SK-N-SH treated with all-trans-retinoic acid at 6 μM for 48 hours (cell line): ENCODE data around the gene ELFN1.

Experiments used
- ATAC-seq: fragments of 200-7000 bp; cut with Tn5 transposase; 3 replicates; pipeline ENCODE4 v1.9.1; 2020; ENCODE audit warnings: mild to moderate bottlenecking, moderate library complexity
- BACH2 ChIP-seq: fragments of 250-450 bp; sonication (Bioruptor Pico); IDR thresholded peaks from 2 replicates; pipeline ENCODE4 v1.9.0; 2021; ENCODE audit warnings: mild to moderate bottlenecking, borderline replicate concordance
- CSDC2 ChIP-seq: fragments of 250-450 bp; sonication (Bioruptor Pico); IDR thresholded peaks from 2 replicates; pipeline ENCODE4 v1.5.0; 2020; ENCODE audit warnings: mild to moderate bottlenecking, moderate library complexity
- ISL1 ChIP-seq: fragments of 250-450 bp; sonication (Bioruptor Pico); IDR thresholded peaks from 2 replicates; pipeline ENCODE4 v2.1.2; 2022; ENCODE audit warnings: mild to moderate bottlenecking, moderate library complexity
- OSR1 ChIP-seq: fragments of 250-450 bp; sonication (Bioruptor Pico); IDR thresholded peaks from 2 replicates; pipeline ENCODE4 v1.8.0; 2022; ENCODE audit warnings: moderate library complexity, mild to moderate bottlenecking, inconsistent platforms
- PPARA ChIP-seq: fragments of 250-450 bp; sonication (Bioruptor Pico); IDR thresholded peaks from 2 replicates; pipeline ENCODE4 v1.5.0; 2020; ENCODE audit warnings: mild to moderate bottlenecking, borderline replicate concordance
- RARB ChIP-seq: fragments of 250-450 bp; sonication (Bioruptor Pico); IDR thresholded peaks from 2 replicates; pipeline ENCODE4 v1.8.0; 2021; ENCODE audit warnings: mild to moderate bottlenecking, moderate library complexity
- TCF4 ChIP-seq: fragments of 250-450 bp; sonication (Bioruptor Pico); IDR thresholded peaks from 2 replicates; pipeline ENCODE4 v1.8.0; 2021; ENCODE audit warnings: mild to moderate bottlenecking, moderate library complexity, borderline replicate concordance
- ZFP3 ChIP-seq: fragments of 250-450 bp; sonication (Bioruptor Pico); IDR thresholded peaks from 2 replicates; pipeline ENCODE4 v1.5.0; 2020; ENCODE audit warnings: mild to moderate bottlenecking, moderate library complexity
- ZFP30 ChIP-seq: fragments of 450-650 bp; formaldehyde crosslinking; IDR thresholded peaks from 2 replicates; pipeline ENCODE4 v1.5.0; 2022; ENCODE audit warnings: mild to moderate bottlenecking, moderate library complexity
- ZNF565 ChIP-seq: fragments of 450-650 bp; formaldehyde crosslinking; conservative IDR thresholded peaks from 2 replicates; pipeline ENCODE4 v1.5.0; 2020; ENCODE audit warnings: low read depth, mild to moderate bottlenecking, moderate library complexity
- TF ChIP-seq, protein P1 (sequence below): fragments of 250-450 bp; sonication (Bioruptor Pico); IDR thresholded peaks from 2 replicates; pipeline ENCODE4 v1.8.0; 2021; ENCODE audit warnings: low read depth, mild to moderate bottlenecking, moderate library complexity, borderline replicate concordance
- TF ChIP-seq, protein P2 (sequence below): fragments of 250-450 bp; sonication (Bioruptor Pico); IDR thresholded peaks from 2 replicates; pipeline ENCODE4 v1.5.1; 2021; ENCODE audit warnings: mild to moderate bottlenecking, moderate library complexity
- TF ChIP-seq, protein P3 (sequence below): fragments of 250-450 bp; sonication (Bioruptor Pico); IDR thresholded peaks from 2 replicates; pipeline ENCODE4 v1.5.0; 2020; ENCODE audit warnings: mild to moderate bottlenecking, moderate library complexity
- TF ChIP-seq, protein P4 (sequence below): fragments of 250-450 bp; sonication (Bioruptor Pico); IDR thresholded peaks from 2 replicates; pipeline ENCODE4 v1.5.1; 2020; ENCODE audit warnings: low read depth, mild to moderate bottlenecking, moderate library complexity
- TF ChIP-seq, protein P5 (sequence below): fragments of 250-450 bp; sonication (Bioruptor Pico); IDR thresholded peaks from 2 replicates; pipeline ENCODE4 v1.8.0; 2020; ENCODE audit warnings: mild to moderate bottlenecking, moderate library complexity, borderline replicate concordance

The ELFN1 gene

DNA sequence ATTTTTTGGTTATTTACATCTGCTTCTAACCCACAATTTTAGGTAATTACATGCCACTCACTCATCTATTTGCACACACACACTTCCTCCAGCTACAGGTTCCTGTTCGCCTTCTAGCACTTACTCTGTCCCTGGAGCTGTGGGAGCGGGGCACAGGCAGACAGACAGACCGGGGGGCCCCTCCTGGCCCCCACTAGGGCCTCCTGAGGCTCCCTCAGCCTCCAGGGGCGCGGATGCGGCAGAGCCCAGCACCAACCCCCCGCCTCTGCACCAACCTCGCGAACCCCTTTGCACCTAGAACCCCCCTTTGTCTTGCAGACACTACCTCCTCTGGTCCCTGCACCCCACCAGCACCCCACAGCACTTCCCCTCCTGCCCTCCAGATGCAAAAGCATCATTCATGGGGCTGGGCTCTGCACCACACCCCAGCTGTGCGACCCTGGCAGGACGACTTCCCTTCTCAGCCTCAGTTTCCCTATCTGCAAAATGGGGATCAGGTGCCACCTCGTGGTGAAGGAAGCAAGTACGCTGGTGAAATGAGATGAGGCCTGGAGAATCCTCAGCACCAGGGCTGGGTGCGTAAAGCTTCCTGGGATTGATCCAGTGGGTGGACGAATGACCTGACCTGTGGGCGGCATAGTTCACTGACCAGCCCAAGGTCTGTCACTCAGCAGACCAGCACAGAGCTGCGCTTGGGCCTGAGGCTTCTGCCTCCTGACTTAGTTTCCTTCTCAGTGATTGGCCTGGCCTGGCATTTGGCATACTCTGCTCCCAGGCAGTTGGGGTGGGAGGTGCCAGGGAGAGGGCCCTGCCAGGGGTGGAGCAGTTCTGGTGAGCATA, 37.9 kb downstream of the ELFN1 start:
- no peak for TF ChIP-seq ZFP3 (CRISPR knock-in tag)
- TF ChIP-seq CSDC2 (CRISPR knock-in tag) = no peak
- ATAC-seq = no peak

DNA sequence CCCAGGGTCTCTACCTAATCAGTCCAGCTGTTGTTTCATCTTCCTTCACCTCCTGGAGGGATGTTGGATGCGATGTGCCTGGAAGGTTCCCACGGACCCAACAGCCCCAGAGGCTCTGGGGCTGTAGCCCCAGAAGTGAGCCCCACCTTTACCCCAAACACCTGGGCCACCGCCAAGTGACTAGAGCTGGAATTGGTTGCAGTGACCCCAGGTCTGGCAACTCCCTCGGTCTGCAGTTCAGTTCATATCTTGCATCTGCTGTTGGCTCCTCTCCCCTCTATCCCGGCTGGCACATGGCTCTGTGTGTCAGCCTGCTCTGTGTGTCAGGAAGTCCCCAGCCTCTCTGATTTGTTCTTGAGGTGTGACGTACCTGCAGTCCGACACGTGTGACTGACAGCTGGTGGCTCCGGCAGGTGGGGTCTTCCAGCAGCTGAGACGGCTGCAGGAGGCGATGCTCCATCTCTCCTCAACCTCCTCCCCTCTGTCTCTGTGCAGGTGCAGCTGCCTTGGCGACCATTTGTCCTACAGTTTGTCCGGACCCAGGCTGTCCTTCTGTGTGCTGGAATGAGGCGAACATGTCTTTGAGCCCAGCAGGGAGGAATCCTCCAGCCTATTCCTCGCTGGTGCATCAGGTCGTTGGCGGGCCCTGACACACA, 38.6 kb downstream of the ELFN1 start:
- TF ChIP-seq TCF4 (CRISPR knock-in tag) (no peak), OSR1 (CRISPR knock-in tag) (no peak), PPARA (CRISPR knock-in tag) (no peak)
- TF ChIP-seq, protein P1, sequence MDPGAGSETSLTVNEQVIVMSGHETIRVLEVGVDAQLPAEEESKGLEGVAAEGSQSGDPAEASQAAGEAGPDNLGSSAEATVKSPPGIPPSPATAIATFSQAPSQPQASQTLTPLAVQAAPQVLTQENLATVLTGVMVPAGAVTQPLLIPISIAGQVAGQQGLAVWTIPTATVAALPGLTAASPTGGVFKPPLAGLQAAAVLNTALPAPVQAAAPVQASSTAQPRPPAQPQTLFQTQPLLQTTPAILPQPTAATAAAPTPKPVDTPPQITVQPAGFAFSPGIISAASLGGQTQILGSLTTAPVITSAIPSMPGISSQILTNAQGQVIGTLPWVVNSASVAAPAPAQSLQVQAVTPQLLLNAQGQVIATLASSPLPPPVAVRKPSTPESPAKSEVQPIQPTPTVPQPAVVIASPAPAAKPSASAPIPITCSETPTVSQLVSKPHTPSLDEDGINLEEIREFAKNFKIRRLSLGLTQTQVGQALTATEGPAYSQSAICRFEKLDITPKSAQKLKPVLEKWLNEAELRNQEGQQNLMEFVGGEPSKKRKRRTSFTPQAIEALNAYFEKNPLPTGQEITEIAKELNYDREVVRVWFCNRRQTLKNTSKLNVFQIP (CRISPR knock-in tag) = no peak
- TF ChIP-seq, protein P2, sequence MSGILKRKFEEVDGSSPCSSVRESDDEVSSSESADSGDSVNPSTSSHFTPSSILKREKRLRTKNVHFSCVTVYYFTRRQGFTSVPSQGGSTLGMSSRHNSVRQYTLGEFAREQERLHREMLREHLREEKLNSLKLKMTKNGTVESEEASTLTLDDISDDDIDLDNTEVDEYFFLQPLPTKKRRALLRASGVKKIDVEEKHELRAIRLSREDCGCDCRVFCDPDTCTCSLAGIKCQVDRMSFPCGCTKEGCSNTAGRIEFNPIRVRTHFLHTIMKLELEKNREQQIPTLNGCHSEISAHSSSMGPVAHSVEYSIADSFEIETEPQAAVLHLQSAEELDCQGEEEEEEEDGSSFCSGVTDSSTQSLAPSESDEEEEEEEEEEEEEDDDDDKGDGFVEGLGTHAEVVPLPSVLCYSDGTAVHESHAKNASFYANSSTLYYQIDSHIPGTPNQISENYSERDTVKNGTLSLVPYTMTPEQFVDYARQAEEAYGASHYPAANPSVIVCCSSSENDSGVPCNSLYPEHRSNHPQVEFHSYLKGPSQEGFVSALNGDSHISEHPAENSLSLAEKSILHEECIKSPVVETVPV = no peak
- TF ChIP-seq, protein P3, sequence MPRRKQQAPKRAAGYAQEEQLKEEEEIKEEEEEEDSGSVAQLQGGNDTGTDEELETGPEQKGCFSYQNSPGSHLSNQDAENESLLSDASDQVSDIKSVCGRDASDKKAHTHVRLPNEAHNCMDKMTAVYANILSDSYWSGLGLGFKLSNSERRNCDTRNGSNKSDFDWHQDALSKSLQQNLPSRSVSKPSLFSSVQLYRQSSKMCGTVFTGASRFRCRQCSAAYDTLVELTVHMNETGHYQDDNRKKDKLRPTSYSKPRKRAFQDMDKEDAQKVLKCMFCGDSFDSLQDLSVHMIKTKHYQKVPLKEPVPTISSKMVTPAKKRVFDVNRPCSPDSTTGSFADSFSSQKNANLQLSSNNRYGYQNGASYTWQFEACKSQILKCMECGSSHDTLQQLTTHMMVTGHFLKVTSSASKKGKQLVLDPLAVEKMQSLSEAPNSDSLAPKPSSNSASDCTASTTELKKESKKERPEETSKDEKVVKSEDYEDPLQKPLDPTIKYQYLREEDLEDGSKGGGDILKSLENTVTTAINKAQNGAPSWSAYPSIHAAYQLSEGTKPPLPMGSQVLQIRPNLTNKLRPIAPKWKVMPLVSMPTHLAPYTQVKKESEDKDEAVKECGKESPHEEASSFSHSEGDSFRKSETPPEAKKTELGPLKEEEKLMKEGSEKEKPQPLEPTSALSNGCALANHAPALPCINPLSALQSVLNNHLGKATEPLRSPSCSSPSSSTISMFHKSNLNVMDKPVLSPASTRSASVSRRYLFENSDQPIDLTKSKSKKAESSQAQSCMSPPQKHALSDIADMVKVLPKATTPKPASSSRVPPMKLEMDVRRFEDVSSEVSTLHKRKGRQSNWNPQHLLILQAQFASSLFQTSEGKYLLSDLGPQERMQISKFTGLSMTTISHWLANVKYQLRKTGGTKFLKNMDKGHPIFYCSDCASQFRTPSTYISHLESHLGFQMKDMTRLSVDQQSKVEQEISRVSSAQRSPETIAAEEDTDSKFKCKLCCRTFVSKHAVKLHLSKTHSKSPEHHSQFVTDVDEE = no peak
- no peak for ATAC-seq

DNA sequence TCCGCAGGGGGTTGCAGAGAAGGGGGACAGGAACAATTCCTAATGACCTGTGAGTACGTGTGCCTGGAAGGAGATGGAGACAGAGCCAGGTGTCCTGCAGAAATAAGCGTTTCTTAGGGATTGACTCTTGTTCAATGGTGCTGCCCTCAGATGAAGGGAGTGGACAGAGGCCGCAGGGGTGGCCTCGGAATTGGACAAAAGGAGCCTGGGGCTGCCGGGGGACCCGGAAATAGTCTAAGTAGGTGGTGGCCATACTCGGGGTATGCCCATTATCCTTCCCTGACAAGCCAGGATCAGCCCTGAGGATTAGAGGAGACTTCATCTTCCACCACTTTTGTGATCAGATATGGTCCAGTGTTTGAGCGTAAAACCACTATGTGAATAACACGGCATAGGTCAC, 39.2 kb downstream of the ELFN1 start:
- no peak for ATAC-seq
- TF ChIP-seq, protein P2 = no peak
- TF ChIP-seq BACH2 (no peak), ISL1 (CRISPR knock-in tag) (no peak), OSR1 (CRISPR knock-in tag) (no peak), CSDC2 (CRISPR knock-in tag) (no peak), ZNF565 (CRISPR knock-in tag) (no peak), RARB (no peak)
- TF ChIP-seq, protein P4, sequence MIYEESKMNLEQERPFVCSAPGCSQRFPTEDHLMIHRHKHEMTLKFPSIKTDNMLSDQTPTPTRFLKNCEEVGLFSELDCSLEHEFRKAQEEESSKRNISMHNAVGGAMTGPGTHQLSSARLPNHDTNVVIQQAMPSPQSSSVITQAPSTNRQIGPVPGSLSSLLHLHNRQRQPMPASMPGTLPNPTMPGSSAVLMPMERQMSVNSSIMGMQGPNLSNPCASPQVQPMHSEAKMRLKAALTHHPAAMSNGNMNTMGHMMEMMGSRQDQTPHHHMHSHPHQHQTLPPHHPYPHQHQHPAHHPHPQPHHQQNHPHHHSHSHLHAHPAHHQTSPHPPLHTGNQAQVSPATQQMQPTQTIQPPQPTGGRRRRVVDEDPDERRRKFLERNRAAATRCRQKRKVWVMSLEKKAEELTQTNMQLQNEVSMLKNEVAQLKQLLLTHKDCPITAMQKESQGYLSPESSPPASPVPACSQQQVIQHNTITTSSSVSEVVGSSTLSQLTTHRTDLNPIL (CRISPR knock-in tag) = no peak
- TF ChIP-seq, protein P5, sequence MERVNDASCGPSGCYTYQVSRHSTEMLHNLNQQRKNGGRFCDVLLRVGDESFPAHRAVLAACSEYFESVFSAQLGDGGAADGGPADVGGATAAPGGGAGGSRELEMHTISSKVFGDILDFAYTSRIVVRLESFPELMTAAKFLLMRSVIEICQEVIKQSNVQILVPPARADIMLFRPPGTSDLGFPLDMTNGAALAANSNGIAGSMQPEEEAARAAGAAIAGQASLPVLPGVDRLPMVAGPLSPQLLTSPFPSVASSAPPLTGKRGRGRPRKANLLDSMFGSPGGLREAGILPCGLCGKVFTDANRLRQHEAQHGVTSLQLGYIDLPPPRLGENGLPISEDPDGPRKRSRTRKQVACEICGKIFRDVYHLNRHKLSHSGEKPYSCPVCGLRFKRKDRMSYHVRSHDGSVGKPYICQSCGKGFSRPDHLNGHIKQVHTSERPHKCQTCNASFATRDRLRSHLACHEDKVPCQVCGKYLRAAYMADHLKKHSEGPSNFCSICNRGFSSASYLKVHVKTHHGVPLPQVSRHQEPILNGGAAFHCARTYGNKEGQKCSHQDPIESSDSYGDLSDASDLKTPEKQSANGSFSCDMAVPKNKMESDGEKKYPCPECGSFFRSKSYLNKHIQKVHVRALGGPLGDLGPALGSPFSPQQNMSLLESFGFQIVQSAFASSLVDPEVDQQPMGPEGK (CRISPR knock-in tag) = no peak
- TF ChIP-seq, all 23 proteins: peak for 0

DNA sequence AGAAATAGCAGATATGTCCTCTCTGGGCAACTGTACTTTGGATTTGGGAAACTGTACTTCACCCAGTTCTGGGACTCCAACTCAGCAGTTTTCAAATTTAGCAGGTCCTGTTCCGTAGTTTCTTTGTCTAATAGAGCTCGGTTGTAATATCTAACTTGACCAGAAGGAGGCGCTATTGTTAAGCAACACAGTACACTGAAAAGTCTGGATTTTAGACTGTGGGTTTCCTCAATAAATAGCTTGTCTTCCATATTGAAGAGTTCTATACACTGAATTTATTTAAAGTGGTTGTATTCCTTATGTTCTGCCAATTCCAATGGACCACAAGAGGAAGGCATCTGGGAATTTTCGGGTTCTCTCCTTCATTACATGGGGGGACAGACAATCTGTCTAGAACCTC, 39.8 kb downstream of the ELFN1 start:
- no peak for ATAC-seq
- TF ChIP-seq ZFP30 (CRISPR knock-in tag) = peak; percentile 70
- TF ChIP-seq, protein P3 = no peak
